HG03175 (cell line): ENCODE data around the gene MT1B.
"Not testable (repeated sequence)": the region's sequence is repeated elsewhere in the genome, so short reads cannot be mapped to it uniquely, and the experiment has no call there.

ENCODE experiments used
- ATAC-seq: cut with Tn5 transposase; IDR thresholded peaks from one replicate; pipeline ENCODE4 v1.9.1; 2021; ENCODE audit warnings: mild to moderate bottlenecking, moderate library complexity; ENCODE audit not compliant: unreplicated experiment

The MT1B gene

GRCh38 chr16:56618138-56618537 lies 33.5 kb upstream of the MT1B start:
- ATAC-seq = no peak

GRCh38 chr16:56620339-56620897 lies 31.3 kb upstream of the MT1B start:
- ATAC-seq = no peak

GRCh38 chr16:56621665-56622445 lies 29.8 kb upstream of the MT1B start:
- not testable (repeated sequence) for ATAC-seq

GRCh38 chr16:56623184-56623583 lies 28.5 kb upstream of the MT1B start:
- not testable (repeated sequence) for ATAC-seq

GRCh38 chr16:56623637-56624036 lies 28.0 kb upstream of the MT1B start:
- ATAC-seq = no peak

- peak; percentile 77 for ATAC-seq
Measured at GRCh38 chr16:56625140-56625942, 26.3 kb upstream of the MT1B start, which contains the start of gene MT1E. Gene MT1E (plus strand): TSS chr16:56625781. CDS start chr16:56625852, 71 bp downstream.

GRCh38 chr16:56625943-56626654 lies 25.6 kb upstream of the MT1B start:
- peak; percentile 9 for ATAC-seq

GRCh38 chr16:56626685-56627084 lies 25.0 kb upstream of the MT1B start:
- no peak for ATAC-seq

GRCh38 chr16:56628486-56629350 lies 23.0 kb upstream of the MT1B start:
- no peak for ATAC-seq

GRCh38 chr16:56629531-56629930 lies 22.2 kb upstream of the MT1B start:
- no peak for ATAC-seq

GRCh38 chr16:56630134-56630533 lies 21.6 kb upstream of the MT1B start:
- ATAC-seq = peak; percentile 68

- ATAC-seq = no peak
Measured at GRCh38 chr16:56631197-56631596, 20.5 kb upstream of the MT1B start.

GRCh38 chr16:56631832-56632155 lies 19.9 kb upstream of the MT1B start:
- ATAC-seq = no peak

GRCh38 chr16:56632156-56632847 lies 19.4 kb upstream of the MT1B start, which contains the start of gene MT1M:
Gene MT1M (plus strand): TSS chr16:56632659. CDS start chr16:56632732, 73 bp downstream.
- no peak for ATAC-seq

- no peak for ATAC-seq
Measured at GRCh38 chr16:56632848-56633365, 18.8 kb upstream of the MT1B start.

GRCh38 chr16:56633535-56633934 lies 18.2 kb upstream of the MT1B start:
- ATAC-seq = no peak

- no peak for ATAC-seq
Measured at GRCh38 chr16:56634715-56635440, 16.8 kb upstream of the MT1B start.

- ATAC-seq = no peak
Measured at GRCh38 chr16:56635441-56635967, 16.2 kb upstream of the MT1B start.
